Right renal pelvis (tissue), 4 donors: Measurements from ENCODE around the gene KCNAB2. TPM values are rescaled to one million over a fixed set of nuclear protein-coding genes. Genes with fewer than 3 reads are reported as not detected.

Experiments used
- DNase-seq, 4 donors: peaks; one replicate each; pipeline ENCODE4 v3.0.0-alpha.2; 2013; ENCODE audit warnings: low read depth in 4 of 4, low spot score in 3 of 4, missing footprints in 1 of 4
- polyA plus RNA-seq, 4 donors: library from polyadenylated mRNA; unstranded; fragments of 120-200 nt; gene quantifications; one replicate each; pipeline ENCODE4 v1.2.1, GENCODE V29; 2013; ENCODE audit not compliant: insufficient read length in 4 of 4

Gene KCNAB2
- polyA plus RNA-seq, 4 donors = 3.6 to 5.6 (median 4.8) TPM

- no peak for DNase-seq
Measured at GRCh38 chr1:6029351-6029750, 16.3 kb upstream of the KCNAB2 start.

GRCh38 chr1:6030132-6030531 is 15.6 kb upstream of the KCNAB2 start:
- DNase-seq = no peak

DNA sequence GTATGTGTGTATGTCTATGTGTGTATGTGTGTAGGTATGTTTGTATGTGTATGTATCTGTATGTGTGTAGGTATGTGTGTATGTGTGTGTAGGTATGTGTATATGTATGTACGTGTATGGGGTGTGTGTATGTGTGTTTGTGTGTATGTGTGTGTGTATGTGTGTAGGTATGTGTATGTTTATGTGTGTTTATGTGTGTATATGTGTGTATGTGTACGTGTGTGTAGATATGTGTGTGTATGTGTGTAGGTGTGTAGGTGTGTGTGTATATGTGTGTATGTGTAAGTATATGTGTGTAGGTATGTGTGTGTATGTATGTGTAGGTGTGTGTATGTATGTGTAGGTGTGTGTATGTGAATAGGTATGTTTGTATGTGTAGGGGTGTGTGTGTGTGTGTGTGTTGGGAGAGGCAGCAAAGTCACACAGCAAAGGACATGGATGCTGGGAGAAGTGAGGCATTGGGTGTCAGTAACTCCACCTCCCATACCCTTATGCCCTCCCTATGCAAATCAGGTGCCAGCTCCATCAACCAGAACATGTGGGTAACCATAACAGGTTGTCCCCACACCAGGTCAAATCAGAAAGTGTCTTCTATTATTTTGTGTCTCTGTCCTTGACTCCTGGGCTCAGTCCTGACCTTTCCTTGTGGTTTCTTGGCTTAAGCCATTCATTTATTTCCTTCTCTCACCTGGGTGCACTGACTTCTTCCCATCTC is 15.0 kb upstream of the KCNAB2 start:
- DNase-seq = no peak

DNA sequence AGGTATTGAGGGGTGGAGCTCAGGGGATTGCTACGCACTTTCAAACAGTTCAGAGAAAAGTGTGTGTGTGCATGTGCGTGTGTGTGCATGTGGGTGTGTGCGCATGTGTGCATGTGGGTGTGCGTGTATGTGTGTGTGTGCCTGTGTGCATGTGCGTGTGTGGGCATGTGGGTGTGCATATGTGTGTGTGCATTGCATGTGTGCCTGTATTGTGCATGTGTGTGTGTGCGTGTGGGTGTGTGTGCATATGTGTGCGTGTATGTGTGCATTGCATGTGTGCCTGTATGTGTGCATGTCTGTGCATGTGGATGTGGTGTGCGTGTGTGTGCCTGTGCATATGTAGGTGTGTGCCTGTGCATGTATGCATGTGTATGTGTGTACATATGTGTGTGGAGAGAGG is 12.6 kb upstream of the KCNAB2 start:
- no peak for DNase-seq

GRCh38 chr1:6033986-6034749 is 11.5 kb upstream of the KCNAB2 start:
- no peak for DNase-seq

DNA sequence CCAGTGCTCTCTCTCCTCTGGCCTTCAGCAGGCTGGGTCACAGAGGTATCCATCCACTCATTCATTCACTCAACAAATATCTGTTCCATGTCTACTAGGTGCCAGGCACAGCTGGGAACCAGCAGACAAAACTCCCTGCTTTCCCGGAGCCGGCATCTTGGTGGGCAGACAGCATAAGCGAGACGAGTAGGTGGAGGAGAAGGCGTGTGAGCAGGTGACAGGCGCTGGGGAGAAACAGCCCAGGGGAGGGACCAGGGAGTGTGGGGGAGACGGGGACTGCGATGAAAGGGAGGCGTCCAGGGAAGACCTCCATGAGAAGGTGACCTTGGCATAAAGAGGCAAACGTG is 11.0 kb upstream of the KCNAB2 start:
- DNase-seq = no peak

DNA sequence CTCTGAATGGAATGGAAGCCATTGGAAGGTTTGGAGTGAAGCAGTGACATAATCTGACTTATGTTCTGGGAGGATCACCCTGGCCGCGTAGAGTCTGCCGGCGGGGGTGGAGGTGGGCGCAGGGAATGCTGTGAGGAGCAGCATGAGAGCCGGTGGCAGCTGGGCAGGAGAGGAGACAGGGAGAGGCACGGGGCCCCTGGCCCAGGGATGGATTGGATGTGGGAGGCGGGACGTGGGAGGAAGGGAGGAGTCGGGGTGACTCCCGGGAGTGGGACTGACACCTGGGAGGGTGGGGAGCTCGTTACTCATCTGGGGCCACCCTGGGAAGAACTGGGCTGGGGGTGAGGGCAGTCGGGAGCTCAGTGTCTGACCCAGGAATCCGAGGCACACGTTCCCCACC is 10.4 kb upstream of the KCNAB2 start:
- no peak for DNase-seq

DNA sequence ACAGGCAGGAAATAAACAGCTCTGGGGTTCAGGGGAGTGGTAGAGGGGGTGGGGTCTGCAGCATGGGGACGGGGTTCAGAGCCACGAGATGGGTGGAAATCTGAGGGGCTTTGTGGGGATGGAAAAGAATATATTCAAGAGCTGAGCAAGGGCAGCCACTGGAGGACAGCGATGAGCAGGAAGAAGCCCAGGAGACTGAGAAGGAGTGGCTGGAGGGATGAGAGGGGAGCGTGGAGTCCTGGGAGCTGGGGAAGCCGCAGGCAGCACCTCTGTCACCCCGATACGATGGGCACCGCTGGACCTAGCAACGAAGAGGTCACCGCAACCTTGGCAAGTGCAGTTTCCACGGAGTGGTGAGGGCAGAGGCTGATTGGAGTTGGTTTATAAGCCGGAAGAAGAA is 10.0 kb upstream of the KCNAB2 start:
- no peak for DNase-seq

DNA sequence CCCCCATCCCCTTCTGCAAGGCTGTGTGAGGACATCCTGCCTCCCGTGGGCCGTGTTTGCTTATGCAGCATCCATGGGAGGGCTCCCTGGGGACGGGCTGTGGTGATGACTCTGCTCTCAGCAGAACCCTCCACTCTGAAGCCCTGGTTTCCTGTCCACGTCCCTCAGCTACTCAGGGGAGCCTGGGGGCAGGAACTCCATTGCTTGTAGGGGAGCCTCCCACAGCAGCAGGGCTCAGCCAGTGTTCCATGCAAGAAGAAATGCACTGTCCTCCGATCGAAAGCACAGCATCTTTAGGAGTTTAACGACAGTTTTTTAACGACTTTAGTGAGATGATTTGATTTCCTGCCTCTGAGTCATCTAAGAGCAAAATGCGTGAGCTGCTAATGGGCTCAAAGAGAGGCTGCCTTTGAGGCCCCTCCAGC is 8.3 kb upstream of the KCNAB2 start:
- DNase-seq = no peak

DNA sequence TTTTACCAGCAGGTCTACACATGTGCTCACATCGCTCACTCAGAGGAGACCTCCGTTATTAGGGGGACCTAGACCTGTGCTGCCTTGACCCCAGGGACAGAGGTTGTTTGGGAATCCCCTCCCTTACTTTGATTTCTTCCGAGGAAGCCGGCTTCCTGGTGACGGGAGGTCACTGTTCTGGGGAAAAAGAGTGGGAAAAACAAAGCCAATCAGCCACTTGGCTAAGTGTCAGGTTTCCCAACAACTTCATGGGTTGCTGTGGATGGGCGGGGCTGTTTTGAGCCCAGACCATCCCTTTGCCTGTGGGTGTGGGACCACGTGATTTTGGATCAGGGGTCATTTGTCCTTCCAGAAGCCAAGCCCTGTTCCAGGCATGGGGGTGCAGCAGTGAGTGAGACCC is 7.1 kb upstream of the KCNAB2 start:
- no peak for DNase-seq

- DNase-seq = no peak
Measured at GRCh38 chr1:6039031-6039430, 6.7 kb upstream of the KCNAB2 start.

DNA sequence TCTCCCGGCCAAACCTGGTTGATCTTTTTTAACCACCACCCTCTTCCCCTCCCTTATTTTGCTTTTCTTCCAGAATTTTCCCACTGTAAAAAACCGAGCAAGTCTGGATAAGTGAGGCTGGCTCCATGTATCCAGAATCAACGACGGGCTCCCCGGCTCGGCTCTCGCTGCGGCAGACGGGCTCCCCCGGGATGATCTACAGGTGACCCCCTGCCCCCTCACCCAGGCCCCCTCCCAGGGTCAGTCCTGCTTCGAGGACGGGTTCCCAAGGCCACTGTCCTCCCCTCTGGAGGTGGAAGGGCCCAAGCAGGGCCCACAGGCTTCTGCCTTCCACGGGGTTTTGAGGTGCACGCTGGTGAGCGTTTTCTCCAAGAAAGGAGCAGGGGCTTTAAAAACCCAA is 5.2 kb upstream of the KCNAB2 start:
- no peak for DNase-seq

DNA sequence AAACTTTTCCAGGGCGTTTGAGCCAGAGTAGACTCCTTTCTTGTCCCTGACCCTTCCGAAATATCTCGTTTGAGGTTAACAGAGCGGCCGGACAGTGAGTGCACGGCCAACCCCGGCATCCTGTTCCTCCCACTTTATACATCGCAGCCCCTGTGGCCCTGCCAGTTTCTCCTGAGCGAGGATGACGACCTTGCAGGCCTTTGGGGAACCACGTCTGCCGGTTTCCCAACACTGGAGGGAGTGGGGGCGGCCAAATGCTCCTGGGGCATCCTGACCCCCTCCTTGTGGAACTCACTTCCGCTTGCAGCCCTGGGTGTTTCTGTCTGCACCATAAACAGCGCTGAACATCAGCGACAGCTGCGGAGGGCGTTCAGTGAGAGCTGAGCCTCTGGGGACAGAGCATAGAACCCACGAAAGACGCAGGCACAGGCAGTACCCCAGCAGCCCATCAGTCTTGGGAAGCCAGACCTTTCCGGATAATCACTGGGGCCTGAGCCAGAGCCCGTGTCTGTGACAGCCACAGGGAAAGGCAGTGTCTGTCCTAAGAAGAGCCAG is 4.8 kb upstream of the KCNAB2 start:
- no peak for DNase-seq

GRCh38 chr1:6041432-6042062 is 4.1 kb upstream of the KCNAB2 start:
- no peak for DNase-seq

DNA sequence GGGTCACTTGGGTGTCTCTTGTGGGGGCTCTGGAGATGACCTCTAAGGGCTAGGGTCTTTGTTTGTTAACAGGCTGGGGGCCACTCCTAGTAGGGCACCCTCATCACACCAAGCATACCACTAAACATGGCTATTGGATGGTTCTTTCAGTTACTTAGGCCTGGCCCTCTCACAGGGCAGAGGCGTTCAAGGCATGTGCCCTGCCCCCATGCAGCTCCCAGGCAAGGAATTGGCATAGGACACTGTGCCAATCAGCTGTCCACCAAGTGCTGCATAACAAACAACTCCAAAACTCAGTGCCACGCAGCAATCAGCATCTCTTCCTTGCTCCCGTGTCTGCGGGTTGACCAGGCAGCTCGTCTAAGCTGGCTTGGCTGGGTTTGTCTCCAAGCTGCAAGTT is 2.1 kb upstream of the KCNAB2 start:
- no peak for DNase-seq

DNA sequence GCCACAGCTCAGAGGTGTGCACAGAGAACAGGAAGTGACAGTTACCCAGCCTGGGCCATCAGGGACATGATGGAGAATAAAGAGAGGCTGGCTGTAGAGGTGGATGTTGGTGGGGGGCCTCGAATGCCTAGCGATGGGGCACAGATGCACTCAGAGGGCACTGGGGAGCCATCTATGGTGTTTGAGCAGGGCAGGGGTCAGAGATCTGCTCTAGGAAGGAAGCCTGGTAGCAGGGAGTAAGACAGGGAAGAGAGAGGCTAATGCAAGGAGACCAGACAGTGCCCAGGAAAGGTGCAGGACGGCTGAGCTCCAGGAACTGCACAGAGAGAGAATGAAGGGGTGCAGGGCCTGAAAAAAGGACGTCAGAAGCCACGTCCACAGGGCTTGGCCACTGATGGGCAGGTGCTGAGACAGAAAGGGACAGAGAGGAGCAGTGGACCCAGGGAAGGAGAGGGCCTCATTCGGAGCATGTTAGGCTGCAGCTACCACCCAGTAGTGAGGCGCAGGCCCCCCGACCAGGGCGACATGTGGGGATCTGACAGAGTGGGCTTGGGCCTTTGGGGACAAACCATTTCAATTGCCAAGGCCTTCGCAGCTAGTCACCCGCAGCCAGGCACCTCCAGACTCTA is 1.1 kb upstream of the KCNAB2 start:
- no peak for DNase-seq

DNA sequence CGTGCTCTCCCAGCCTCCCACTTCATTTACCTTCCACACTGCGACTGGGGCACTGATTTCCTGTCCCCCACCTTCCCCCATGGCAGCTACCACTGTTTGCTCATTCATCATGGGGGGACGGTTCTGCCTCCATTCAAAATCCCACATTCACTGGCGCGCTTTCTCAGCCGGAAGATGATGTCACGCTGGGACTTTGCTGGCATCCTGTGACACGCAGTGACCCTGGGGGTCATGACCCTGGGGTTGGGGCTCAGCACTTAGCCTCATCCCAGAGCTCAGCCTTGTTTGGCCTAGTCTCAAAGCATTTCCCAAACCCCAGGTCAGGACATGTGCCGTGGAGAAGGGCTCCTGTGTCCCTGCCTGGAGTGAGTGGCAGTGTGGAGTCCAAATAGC is 582 bp upstream of the KCNAB2 start:
- DNase-seq = no peak

DNA sequence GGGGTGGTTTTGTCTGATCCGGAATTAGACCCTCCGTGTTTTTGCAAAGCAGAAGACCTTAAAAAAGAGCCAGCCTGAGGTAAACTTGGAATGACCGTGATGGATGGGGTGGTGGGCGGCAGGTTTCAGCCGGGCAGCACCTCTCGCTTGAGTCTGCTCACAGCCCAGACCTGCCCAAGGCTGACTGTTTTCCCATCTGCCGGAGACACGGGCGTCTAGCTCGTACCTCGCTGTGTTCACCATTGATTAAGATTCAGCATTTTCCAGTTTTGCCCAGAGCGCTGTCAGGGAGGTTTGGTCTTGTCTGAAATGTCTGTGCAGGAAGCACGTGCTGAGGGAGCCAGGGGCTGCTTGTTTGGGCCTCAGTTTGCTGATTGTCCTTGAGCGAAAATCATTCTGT is 591 bp downstream of the KCNAB2 start:
- DNase-seq = no peak

DNA sequence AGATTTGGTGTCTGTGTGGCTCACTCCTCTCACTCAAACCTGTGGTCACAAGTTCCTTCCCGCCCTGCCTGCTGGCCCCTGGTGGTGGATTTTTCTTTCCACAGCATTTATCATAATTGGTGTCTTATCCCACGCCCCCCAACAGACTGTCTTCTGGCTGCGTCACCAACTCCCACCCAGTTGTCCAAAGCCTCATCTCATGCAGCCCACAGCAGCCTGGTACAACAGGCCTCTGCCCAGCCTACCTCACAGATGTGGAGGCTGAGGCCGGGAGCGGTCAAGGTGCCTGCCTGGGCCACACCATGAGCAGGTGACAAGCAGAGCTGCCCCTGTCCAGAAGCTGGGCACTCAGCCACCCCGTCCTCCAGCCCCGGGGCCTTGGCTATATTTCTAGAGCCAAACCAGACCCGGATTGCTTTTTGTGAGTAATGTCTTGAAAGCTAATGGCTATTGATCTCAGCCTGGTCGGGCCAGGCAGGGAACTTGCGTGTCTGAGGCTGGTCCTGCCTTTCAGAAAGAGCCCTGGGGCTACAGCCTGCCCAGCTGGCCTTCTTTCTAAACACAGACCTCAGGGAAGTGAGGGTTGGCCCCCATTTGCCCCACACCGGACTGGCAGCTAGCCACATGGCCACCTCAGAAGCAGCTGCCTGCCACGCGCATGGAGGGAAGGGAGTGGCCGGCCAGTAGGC is 2.6 kb downstream of the KCNAB2 start:
- DNase-seq = no peak

DNA sequence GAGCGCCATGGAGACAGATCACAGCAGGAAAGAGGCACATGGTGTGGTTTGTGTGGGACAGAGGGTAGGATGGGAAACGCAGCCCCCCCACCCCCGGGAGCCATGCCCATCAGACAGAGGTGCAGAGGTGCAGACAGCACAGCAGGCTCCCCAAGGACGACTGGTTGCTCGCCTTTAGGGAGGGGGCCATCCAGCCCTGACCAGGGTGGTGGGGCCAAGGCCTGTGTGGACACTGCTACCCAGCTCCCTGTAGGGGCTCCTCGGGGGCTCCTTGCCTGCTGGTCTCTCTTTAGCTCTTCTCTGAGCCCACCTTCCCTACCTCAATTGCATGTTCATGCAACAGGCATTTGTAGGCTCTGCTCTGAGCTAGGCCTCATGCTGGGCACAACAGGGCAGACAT is 3.7 kb downstream of the KCNAB2 start:
- DNase-seq = no peak

DNA sequence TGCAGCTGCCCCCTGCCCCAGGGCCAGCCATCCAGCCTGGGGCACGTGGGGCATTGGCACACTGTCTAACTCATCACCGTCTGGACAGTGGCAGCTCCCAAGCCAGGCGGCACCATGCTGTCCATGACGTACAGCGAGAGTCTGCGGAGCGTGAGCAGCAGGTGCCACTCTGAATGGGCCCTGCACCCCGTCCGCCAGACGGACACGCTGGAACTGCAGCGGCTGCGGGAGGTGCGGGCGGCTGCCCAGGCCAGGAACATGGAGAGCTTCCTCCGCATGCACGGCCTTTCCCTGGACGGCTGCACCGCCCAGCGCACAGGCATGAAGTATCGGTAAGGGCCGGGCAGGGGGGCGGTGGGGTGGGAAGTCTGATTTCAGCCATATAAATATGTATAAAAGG is 5.7 kb downstream of the KCNAB2 start:
- no peak for DNase-seq
